HG03045 (cell line): ENCODE data around the gene IGFBP6.
"Not testable (repeated sequence)": the region's sequence is repeated elsewhere in the genome, so short reads cannot be mapped to it uniquely, and the experiment has no call there.

Source experiments
- ATAC-seq: cut with Tn5 transposase; IDR thresholded peaks from one replicate; pipeline ENCODE4 v1.9.1; 2021; ENCODE audit warnings: mild to moderate bottlenecking, moderate library complexity; ENCODE audit not compliant: unreplicated experiment

Gene IGFBP6

DNA sequence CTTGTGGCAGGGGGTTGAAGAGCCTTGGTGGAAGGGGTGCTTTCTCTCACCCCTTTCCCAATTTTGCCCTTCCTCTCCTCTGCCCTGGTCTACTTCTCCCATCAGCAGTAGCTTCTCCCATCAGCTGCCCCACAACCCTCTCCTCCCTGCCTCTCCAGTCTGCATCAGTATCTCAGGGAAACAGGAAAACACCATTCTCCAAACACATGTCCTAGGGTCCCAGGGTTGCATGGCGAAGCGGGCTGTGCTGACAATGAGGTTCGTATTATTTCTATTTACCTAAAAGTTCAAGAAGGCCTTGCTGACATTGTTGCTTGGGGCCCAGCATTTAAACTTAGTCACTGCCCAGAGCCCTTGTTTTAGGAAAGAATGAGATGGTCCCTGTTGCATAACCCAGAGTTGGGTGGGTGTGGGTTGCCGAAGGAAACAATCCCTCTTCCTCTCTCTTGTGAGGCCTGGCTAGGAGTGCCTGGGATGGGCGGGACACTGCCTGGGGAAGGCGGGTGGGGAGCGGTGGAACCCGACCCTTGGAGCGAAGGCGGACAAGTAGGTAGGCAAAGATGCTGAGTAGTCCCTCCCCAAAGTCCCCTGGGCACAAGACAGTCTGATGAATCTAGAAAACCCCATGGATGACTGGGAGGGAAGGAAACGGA lies 1.3 kb upstream of the IGFBP6 start:
- ATAC-seq, result no peak

DNA sequence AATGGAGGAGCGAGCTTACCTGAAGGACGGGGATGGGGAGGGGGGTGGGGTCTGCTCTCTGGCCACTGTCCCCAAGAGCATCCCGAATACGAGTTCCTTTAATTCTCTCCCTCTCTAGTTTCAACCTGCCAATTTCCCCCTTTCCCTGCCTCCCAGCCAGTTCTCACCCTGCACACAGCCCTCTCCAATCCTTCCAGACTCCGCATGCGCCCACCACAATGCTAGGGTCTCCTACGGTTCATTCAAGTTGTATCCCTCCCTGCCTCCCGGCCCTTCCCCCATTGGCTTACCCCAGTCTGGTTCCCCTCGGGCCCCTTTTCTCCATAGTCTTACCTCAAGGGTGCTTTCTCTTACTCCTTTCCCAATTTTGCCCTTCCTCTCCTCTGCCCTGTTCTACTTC lies 708 bp upstream of the IGFBP6 start:
- no peak for ATAC-seq

DNA sequence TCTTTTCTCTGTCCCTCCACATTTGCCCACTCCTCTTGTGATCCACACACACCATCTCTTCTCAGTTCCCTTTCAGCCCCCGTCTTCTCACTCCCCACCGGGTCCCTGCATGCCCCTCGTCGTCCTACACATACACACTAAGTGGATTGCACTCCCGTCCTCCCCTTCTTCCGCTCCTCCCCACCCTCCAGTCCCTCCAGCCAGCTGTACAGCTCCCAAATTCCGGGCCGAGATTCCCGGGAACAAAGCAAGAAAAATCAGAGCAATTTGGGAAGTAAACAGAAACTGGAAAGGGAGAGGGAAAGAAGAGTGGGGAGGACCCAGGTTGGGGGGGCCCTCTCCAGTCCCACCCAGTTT lies 282 bp upstream of the IGFBP6 start:
- no peak for ATAC-seq

- ATAC-seq, result no peak
Measured at GRCh38 chr12:53098354-53098981, 1.0 kb downstream of the IGFBP6 start.

GRCh38 chr12:53099071-53099882 lies 1.8 kb downstream of the IGFBP6 start:
- ATAC-seq, result no peak

- no peak for ATAC-seq
Measured at GRCh38 chr12:53100466-53101151, 3.1 kb downstream of the IGFBP6 start.

DNA sequence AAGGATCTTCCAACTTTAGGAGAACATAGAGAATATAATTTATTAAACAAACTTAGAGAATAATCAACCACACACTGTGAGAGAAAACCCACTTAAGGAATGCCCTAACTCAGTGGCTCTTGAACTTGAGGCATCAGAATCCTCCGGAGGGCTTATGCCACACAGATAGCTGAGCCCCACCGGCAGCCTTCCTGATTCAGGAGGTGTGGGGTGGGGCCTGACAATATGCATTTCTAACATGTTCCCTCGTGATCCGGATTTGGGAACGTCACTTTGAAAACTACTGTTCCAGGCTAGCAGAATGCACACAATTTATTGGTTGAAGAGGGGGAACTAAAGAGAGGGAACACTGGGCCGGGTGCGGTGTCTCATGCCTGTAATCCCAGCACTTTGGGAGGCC lies 3.8 kb downstream of the IGFBP6 start:
- no peak for ATAC-seq

GRCh38 chr12:53101931-53102781 lies 4.7 kb downstream of the IGFBP6 start:
- ATAC-seq, result no peak

DNA sequence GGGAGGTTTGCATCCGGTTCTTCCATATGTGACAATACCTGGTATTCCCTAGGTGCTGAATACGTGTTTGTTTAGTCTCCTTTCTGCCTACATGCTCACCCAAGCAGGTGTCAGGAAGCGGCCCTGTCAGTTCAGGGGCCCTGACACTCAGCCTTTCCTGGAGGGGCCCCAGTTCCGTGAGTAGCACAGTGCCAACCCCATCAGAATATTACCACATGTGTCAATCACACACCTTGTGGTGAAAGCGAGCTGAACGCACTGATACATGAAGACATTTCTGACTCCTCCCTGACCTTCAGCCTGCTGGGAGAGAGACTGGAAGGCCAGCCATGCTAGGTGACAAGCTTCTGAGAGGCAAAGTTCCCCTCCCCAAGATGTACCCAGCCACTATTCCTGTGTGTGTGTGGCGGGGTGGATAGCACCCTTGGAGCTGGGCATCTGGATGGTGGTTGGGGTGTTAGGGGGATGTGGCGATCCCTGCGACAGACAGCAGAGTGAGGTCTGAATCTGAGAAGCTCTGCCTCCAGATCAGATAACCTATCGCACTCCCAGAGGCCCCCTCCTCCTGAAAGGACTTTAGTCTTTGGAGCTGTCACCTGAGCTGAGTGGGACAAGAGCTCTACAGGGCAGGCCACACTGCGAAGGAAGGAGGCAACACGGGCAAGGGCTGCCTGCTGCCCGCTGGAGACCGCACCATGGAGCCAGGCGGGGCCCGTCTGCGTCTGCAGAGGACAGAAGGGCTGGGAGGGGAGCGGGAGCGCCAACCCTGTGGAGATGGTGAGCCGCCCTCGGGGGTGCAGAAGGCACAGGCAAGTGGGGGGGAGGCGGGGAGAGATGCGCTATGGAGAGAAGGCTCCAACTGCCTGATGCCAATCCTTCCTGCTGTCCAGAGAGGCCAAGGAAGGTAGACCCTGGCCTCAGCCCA lies 5.7 kb downstream of the IGFBP6 start, which contains the start of gene SOAT2:
Gene SOAT2 (plus strand): TSS at position 604 of the 925 bp plus-strand sequence. CDS start 92 bp downstream, at position 696.
- no peak for ATAC-seq

- no peak for ATAC-seq
Measured at GRCh38 chr12:53103860-53104305, 6.4 kb downstream of the IGFBP6 start.

DNA sequence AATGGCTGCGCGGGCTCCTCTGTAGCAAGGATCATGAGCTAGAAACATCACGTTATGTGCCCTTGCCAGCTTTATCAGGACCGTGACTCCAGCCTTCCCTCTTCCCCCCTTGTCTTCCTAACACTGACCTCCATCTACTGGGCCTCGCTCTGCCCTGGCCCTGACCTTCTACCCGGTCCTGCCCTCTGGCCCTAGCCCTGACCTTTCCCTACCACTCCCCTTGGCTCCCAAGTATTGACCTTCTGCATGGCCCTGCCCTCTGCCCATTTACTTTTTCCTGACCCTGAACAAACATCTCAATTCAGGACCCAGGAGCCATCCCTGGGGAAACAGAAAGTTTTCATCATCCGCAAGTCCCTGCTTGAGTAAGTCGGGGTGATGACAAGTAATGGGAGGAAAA lies 7.8 kb downstream of the IGFBP6 start:
- no peak for ATAC-seq

GRCh38 chr12:53105712-53106439 lies 8.4 kb downstream of the IGFBP6 start:
- ATAC-seq, result no peak

- ATAC-seq, result no peak
Measured at GRCh38 chr12:53107122-53107521, 9.7 kb downstream of the IGFBP6 start.

DNA sequence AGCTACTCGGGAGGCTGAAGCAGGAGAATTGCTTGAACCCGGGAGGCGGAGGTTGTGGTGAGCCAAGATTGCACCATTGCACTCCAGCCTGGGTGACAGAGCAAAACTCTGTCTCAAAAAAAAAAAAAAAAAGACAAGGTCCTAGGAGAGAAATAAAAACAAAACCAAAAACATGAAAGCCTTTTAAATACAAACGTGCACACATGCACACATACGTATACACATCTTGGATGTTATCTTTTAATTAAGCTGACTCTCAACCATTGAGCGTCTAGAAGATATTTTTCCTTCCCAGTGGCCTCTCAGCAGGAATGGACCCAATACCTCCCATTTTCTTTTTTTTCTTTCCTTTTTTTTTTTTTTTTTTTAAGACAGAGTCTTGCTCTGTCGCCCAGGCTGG lies 15.0 kb downstream of the IGFBP6 start:
- not testable (repeated sequence) for ATAC-seq

- no peak for ATAC-seq
Measured at GRCh38 chr12:53113136-53113705, 15.8 kb downstream of the IGFBP6 start.

GRCh38 chr12:53113951-53114350 lies 16.5 kb downstream of the IGFBP6 start:
- no peak for ATAC-seq

GRCh38 chr12:53115112-53115890 lies 17.8 kb downstream of the IGFBP6 start:
- ATAC-seq, result no peak
